ENCODE results near the gene TBX4. TPM values are rescaled to one million over a fixed set of nuclear protein-coding genes. Genes with fewer than 3 reads are reported as not detected.

The TBX4 gene
- total RNA-seq, 1 donor from 2014 or later: 0.69 TPM

- no peak for DNase-seq
Measured at GRCh38 chr17:61465550-61466237, 13.5 kb downstream of the TBX4 start.

GRCh38 chr17:61466246-61466645 is 14.0 kb downstream of the TBX4 start:
- DNase-seq: no peak

GRCh38 chr17:61467416-61468262 is 15.4 kb downstream of the TBX4 start:
- no peak for DNase-seq

GRCh38 chr17:61468263-61468907 is 16.2 kb downstream of the TBX4 start:
- DNase-seq: no peak

GRCh38 chr17:61469474-61469873 is 17.3 kb downstream of the TBX4 start:
- DNase-seq: no peak

- DNase-seq: no peak
Measured at GRCh38 chr17:61469949-61470348, 17.7 kb downstream of the TBX4 start.

GRCh38 chr17:61470530-61471136 is 18.4 kb downstream of the TBX4 start:
- no peak for DNase-seq

GRCh38 chr17:61474235-61474927 is 22.2 kb downstream of the TBX4 start:
- DNase-seq: peak; percentile 39

GRCh38 chr17:61474934-61475333 is 22.7 kb downstream of the TBX4 start:
- DNase-seq: no peak

GRCh38 chr17:61475726-61476125 is 23.5 kb downstream of the TBX4 start:
- no peak for DNase-seq

- no peak for DNase-seq
Measured at GRCh38 chr17:61476476-61477203, 24.4 kb downstream of the TBX4 start.

GRCh38 chr17:61477204-61477834 is 25.1 kb downstream of the TBX4 start:
- no peak for DNase-seq

GRCh38 chr17:61478026-61478789 is 26.0 kb downstream of the TBX4 start:
- DNase-seq: no peak

- no peak for DNase-seq
Measured at GRCh38 chr17:61478790-61479492, 26.7 kb downstream of the TBX4 start.

- DNase-seq: no peak
Measured at GRCh38 chr17:61479493-61480413, 27.5 kb downstream of the TBX4 start.

GRCh38 chr17:61480414-61480807 is 28.2 kb downstream of the TBX4 start:
- DNase-seq: no peak

GRCh38 chr17:61481421-61481820 is 29.2 kb downstream of the TBX4 start:
- DNase-seq: no peak

- no peak for DNase-seq
Measured at GRCh38 chr17:61482467-61482866, 30.2 kb downstream of the TBX4 start.

All from skin of body (tissue), 2 donors.